GM19467 (cell line): Measurements from ENCODE around the gene RAMP1.
"Not testable (repeated sequence)": the region's sequence is repeated elsewhere in the genome, so short reads cannot be mapped to it uniquely, and the experiment has no call there.

Experiments used
- ATAC-seq: cut with Tn5 transposase; IDR thresholded peaks from one replicate; pipeline ENCODE4 v1.9.1; 2021; ENCODE audit warnings: mild to moderate bottlenecking, moderate library complexity; ENCODE audit not compliant: unreplicated experiment

RAMP1 gene

GRCh38 chr2:237942513-237942899, 83.1 kb downstream of the RAMP1 start:
- no peak for ATAC-seq

GRCh38 chr2:237943395-237944094, 84.1 kb downstream of the RAMP1 start:
- ATAC-seq, result no peak

GRCh38 chr2:237944302-237944701, 84.9 kb downstream of the RAMP1 start:
- ATAC-seq, result no peak

- ATAC-seq, result no peak
Measured at GRCh38 chr2:237946423-237946822, 87.0 kb downstream of the RAMP1 start.

GRCh38 chr2:237951354-237951753, 91.9 kb downstream of the RAMP1 start:
- not testable (repeated sequence) for ATAC-seq

GRCh38 chr2:237951878-237952277, 92.5 kb downstream of the RAMP1 start:
- ATAC-seq, result no peak

- ATAC-seq, result no peak
Measured at GRCh38 chr2:237952851-237953250, 93.4 kb downstream of the RAMP1 start.

- ATAC-seq, result no peak
Measured at GRCh38 chr2:237955640-237956401, 96.4 kb downstream of the RAMP1 start.

- no peak for ATAC-seq
Measured at GRCh38 chr2:237956402-237956736, 96.9 kb downstream of the RAMP1 start.

GRCh38 chr2:237961637-237962036, 102.2 kb downstream of the RAMP1 start:
- no peak for ATAC-seq
